GM18505 (cell line): ENCODE results near the gene SEMA6B.

Experiments
- ATAC-seq: cut with Tn5 transposase; IDR thresholded peaks from one replicate; pipeline ENCODE4 v1.9.1; 2021; ENCODE audit not compliant: unreplicated experiment
- POLR2A ChIP-seq: IDR thresholded peaks from 4 replicates; pipeline ENCODE4 v1.6.1; 2011; ENCODE audit warnings: borderline replicate concordance; ENCODE audit not compliant: insufficient read depth, insufficient read length; ENCODE audit errors: extremely low read depth

The SEMA6B gene

DNA sequence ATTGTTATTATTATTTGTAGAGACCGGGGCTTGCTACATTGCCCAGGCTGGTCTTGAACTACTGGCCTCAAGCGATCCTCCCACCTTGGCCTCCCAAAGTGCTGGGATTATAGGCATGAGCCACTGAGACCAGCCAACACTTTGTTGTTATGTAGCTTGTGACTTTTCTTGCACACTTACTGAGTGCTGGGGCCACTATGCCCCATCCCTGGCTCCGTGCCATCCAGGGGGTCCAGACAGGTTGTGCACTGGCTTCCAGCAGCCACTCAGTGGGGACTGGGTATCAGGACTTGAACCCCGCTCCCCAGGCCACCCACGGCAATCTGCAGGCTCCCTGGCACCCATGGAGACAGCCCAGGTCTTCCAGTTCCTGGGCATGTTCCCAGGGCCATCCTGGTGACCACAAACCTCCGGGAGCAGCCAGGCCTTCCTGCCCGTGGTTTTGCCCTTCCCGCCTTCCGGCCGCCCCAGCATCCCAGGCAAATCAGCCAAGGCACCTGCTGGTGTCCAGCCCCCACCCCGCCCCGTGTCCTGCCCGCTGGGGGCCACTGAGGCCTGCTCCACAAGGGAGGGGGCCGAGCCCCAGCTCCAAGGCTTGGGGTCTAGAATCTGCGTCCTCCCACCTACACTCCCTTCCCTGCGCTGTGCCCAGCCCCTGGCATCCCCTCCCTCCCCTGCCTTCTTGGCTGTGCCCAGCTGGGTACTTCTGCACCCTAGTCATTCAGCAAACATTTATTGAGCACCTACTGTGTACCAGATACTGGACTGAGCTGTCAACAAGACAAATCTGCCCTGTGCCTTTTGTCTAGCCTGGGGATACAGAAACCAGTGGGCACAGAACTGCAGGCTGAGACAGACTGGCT lies 23.7 kb upstream of the SEMA6B start:
- TF ChIP-seq POLR2A, result no peak
- ATAC-seq, result no peak

DNA sequence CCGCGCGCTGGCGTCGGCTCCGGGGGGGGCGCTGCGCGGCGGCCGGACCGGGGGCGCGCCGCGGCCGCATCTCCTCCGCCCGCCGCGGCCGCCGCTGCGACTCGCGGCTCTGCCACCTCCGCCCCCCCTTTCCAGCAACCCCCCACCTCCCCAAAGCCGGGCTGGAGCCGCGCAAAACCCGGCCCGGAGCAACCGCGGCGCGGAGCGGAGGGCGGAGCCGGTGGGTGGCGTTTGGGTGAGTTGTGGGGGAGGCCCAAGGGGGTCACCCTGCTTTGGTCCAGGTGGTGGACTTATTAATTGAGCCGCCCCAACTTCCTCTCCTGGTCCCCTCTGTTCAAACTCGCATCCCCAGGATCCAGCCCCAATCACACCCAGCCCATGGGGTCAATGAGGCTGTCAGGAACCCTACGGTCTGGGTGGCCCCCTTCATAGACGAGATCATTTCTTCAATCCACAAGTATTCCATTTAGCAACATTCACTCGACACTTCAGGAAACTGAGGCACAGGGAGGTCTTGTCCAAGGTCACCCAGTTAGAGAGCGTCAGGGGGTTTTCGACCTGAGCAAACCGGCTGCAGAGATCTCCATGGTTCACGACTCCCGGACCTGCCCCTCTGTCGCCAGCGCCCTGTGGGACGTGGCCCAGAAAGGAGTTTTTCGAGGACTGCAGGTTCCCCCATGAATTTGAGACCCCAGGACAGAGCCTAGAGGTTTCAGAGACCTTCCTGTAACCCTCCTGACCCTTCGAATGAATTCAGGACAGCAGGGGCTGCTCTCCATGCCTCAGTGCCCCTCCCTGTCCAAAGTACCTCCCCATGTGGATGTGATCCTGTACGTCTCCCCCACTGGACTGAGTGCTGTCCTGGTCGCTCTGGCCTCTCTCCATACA lies 22.4 kb upstream of the SEMA6B start:
- no peak for TF ChIP-seq POLR2A
- ATAC-seq, result no peak

DNA sequence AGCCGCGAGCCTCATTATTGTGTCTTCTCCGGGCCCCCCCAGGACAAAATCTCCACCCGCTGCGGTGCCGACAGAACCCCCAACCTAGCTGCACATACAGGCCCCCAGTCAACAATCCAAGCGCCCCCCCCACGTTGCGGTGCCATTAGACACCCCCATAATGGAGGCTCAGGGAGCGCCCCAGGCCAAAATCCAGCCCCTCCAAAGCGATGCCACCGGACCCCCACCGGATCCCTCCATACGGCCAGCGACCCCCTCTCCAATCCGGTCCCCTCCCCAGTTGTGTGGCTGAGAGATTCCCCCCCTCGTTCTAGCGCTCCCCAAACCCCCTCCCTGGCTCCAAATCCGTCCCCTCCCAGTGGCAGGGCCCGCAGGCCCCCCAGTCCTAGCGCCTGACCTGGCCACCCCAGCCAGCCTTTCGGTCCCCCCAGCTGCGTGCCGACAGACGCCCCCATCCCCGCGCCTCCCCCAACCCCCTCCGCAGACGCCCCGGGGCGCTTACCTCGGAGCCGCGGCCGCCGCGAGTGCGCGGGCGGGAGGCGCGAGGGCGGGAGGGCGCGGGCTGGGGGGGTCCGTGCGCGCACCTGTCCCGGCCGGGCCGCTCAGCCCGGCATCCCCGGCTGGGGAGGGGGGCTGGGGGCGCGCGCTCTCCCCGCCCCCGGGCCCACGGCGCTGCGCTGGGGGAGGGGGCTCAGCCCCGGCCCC lies 21.6 kb upstream of the SEMA6B start:
- ATAC-seq, result no peak
- no peak for TF ChIP-seq POLR2A

- TF ChIP-seq POLR2A, result no peak
- no peak for ATAC-seq
Measured at GRCh38 chr19:4580021-4580901, 20.8 kb upstream of the SEMA6B start.

- TF ChIP-seq POLR2A, result no peak
Measured at GRCh38 chr19:4579389-4579788, 19.9 kb upstream of the SEMA6B start.

DNA sequence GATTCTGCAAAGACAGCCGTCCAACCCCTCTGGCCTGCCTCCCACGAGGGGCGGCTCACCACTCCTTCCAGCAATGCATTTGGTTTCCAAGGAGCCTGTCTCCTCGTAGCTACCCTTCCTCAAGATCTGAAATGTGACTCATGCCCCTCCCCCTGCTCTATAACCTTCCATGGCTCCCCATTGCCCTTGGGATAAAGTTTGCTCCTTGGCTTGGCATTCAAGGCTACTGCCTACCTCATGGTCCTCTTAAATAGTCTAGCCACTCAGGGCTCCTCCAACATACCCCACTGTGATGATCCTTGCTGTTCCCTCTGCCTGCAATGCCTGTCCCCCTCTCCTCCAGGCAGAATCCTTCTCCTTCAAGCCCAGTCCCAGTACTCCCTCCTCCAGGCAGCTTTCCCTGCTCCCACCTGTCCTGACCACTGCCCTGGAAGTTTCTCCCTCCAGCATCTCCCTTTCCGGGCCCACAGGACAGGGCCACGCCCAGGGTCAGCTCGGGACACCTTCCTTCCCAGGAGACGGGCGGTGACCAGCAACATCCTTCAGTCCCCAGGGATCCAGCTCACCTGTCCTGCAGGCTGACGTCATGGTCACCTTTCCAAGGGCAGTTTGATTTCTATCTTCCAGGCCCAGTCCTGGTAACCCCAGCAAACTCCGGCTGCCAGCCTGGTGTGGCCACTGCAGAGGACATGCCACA lies 19.2 kb upstream of the SEMA6B start:
- ATAC-seq, result no peak
- no peak for TF ChIP-seq POLR2A

More at GRCh38 chr19:4579389-4579788, 19.9 kb upstream of the SEMA6B start:
- no peak for ATAC-seq

- no peak for TF ChIP-seq POLR2A
- ATAC-seq, result no peak
Measured at GRCh38 chr19:4577020-4577782, 17.7 kb upstream of the SEMA6B start.

GRCh38 chr19:4576016-4576933 lies 16.8 kb upstream of the SEMA6B start:
- no peak for ATAC-seq
- no peak for TF ChIP-seq POLR2A

- no peak for ATAC-seq
Measured at GRCh38 chr19:4575267-4576015, 16.0 kb upstream of the SEMA6B start.

DNA sequence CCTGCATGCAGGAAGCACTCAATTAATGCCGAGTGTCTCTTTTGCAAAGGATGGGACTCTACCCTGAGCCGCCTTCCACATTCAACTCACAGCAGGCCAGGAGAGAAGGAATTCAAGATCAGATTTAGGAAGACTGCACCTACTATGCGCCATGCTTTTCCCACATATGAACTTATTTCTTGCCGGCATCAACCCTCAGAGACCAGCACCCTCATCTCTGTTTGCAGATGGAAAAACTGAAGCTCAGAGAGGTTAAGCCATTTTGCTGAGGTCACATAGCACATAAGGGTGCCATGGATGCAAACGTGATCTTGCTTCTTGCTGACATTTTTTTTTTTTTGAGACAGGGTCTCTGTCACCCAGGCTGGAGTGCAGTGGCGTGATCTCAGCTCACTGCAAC lies 14.2 kb upstream of the SEMA6B start:
- TF ChIP-seq POLR2A, result no peak

More at GRCh38 chr19:4575267-4576015, 16.0 kb upstream of the SEMA6B start:
- no peak for TF ChIP-seq POLR2A

More for the DNA sequence above, 14.2 kb upstream of the SEMA6B start:
- no peak for ATAC-seq
